ENCODE measurements around the gene SMAD2.
"Not testable (repeated sequence)": the region's sequence is repeated elsewhere in the genome, so short reads cannot be mapped to it uniquely, and the experiment has no call there.

The SMAD2 gene

DNA sequence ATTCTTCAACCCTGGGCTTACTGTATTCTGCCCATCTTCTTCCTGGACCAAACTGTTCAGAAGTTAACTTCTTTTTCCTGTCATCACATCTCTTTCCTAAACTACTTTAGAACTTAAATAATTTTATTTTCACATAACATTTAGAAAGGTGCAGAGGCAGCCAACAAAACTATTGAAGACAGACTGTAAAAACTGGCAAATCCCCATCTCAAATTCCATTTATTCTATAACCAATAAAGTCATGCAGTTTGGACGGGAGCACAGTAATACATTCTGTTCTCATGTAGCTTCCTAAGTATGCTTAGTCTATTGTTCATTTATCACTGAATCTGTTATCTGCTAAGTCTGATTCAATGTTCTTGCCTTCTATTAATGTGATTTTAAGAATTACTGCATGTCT lies 99.1 kb downstream of the SMAD2 start:
- DNase-seq = no peak

GRCh38 chr18:47830772-47831171 lies 99.7 kb downstream of the SMAD2 start:
- DNase-seq = no peak

- DNase-seq = no peak
Observed at GRCh38 chr18:47829831-47830230, 100.6 kb downstream of the SMAD2 start.

- DNase-seq = not testable (repeated sequence)
Observed at GRCh38 chr18:47828031-47828430, 102.4 kb downstream of the SMAD2 start.

DNA sequence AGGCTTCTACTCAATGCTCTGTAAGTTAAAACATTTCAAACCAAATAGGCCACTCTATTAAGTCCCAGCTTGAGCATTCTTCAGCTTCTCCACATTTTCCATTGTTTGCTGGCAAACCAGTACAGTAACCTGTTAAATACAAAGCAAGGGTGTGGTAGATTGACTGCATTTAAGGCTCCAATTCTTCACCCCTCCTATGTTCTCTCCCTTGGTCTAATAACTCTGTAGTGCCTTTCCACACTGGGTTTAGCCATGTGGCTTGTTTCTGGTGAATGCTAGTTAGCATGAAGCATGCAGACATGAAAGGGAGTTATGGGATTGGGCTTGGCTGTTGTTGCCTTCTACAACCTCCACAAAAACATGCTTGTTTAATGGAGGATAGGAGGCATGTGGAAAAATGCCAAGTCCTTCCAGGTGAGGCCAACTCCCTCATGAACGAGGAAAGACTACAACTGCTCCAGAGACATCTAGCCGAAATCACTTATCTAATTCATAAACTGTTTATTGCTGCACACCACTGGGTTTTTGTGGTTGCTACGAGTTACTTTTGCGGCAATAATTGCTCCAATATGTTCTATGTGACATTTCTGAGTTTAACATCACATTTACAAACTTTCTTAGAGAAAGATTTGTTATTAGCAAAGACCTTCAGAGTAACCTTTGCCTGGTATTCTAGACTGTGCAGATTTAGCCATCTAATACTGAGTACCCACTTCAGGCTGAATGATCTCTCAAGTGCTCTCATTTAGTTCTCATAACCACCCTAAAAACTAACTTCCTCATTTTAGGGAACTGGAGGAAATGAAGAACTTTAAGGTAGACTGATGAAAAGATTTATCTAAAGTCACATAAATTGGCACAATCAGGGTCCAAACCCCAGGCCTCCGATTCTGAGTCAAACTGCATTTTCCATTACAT lies 104.0 kb downstream of the SMAD2 start:
- no peak for DNase-seq

DNA sequence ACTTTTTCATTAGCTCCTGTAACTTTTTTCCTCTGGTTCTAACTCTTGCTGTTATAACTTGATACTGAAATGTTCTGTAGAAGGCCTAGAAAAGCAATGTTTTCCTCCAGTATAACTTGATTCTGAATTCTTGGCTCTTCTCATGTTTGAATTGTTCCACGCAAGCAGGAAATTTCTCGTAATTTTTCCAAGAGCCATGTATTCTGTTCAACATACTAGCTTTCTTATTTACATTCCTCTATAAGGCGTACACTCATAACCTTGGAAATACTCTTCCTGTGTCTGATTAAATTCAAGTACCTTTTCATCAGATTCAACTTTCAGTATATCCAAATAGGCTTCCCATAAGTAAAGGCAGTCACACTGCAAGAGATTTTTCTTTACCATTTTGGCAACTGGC lies 109.1 kb downstream of the SMAD2 start:
- no peak for DNase-seq

- no peak for DNase-seq
Observed at GRCh38 chr18:47817795-47818077, 112.7 kb downstream of the SMAD2 start.

- no peak for DNase-seq
Observed at GRCh38 chr18:47817017-47817794, 113.3 kb downstream of the SMAD2 start.

- no peak for DNase-seq
Observed at GRCh38 chr18:47815486-47816270, 114.8 kb downstream of the SMAD2 start.

- no peak for DNase-seq
Observed at GRCh38 chr18:47809420-47809819, 121.0 kb downstream of the SMAD2 start.

DNA sequence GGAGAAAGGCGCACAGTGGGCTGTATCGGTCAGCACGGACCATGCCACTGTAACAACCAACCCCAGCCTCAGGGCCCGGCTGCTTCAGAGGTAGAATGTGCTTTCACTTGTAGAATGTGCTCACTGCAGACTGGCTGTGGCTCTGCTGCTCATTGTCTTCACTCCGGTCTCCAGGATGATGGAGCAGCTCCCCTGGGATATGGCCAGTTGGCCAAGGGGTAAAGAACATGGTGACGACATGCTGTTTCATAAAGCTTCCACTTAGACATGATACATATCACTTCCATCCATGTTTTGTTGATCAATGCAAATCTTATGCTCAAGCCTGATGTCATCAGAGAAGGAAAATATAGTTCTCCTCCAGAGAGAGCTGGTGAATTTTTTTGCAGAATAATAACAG lies 127.7 kb downstream of the SMAD2 start:
- no peak for DNase-seq

DNA sequence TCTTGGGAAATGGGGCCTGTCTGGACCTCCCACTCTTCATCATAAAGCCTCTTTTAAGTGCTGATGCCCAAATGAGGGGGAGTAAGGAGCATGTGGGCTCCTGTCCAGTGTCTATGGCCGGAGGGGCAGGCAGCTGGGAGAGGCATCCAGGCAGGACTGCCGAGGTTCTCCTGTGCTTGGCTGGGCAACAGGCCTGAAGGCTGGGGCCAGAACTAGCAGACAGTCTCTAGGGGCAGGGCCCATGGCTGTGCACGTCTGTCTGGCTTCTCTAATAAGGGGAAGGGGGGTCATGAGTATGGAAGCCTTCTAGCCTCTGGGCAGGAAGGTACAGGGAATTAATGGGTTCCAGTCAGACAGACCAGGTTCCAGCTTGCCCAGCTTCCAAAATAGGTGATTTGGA lies 128.6 kb downstream of the SMAD2 start:
- DNase-seq = no peak

DNA sequence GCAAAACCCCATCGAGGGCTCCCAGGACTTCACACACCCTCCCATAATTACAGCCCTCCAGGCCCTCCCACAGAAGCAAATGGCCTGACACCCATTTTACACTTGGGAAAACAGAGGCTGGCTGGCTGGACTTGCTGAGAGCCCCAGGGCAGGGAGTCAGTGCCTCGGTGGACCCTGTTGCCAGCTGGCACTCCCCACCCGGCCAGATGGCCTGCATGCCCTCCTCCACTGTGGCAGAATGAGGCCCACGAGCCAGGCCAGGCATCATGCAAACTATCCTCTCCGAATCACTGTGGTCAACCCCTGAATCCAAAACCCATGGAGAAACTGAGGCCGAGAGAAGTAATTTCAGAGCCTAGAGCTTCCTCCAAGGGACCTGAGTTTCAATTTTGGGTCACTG lies 129.7 kb downstream of the SMAD2 start:
- no peak for DNase-seq

- DNase-seq = no peak
Observed at GRCh38 chr18:47800248-47800647, 130.2 kb downstream of the SMAD2 start.

DNA sequence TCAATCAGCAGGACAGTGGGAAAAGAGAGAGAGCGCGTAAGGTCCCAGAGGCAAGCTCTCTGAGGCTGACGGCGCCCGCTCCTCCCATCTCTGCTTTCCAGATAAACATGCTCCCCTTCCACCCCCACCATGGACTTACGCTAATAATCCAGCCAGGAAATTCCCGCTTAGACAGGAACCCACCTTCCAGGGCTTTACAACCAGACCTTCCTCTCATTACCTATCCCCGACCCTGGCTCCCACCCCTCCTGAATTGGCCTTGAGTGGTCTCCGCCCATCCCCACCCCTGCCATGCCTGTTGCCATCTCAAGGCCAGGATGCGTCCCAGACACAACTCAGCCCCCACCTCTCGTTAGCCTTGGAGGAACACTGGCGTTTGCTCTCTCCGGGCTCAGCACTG lies 131.1 kb downstream of the SMAD2 start:
- DNase-seq = no peak

DNA sequence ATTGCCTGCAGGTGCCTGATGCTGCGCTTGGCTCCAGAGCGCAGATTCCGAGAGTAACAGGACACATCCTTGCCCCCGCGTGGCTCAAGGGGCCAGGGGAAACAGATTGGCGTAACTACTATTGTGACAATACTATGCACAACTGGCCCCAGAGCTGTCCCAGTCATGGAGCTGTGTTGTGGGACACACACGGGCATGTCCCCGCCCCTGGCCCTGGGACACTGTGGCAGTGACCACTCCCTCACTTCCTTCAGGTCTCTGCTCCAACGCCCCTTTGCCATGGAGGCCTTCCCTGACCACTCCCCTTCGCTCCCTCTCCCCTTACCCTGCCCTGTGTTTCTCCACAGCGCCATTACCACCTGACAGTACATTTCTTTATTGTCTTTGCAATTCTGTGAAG lies 132.1 kb downstream of the SMAD2 start:
- DNase-seq = no peak

GRCh38 chr18:47797126-47797525 lies 133.3 kb downstream of the SMAD2 start:
- no peak for DNase-seq

GRCh38 chr18:47795434-47795814 lies 135.0 kb downstream of the SMAD2 start:
- no peak for DNase-seq

GRCh38 chr18:47794725-47795433 lies 135.6 kb downstream of the SMAD2 start:
- DNase-seq = no peak

- DNase-seq = no peak
Observed at GRCh38 chr18:47793609-47794008, 136.8 kb downstream of the SMAD2 start.

- DNase-seq = no peak
Observed at GRCh38 chr18:47791461-47791985, 138.9 kb downstream of the SMAD2 start.

DNA sequence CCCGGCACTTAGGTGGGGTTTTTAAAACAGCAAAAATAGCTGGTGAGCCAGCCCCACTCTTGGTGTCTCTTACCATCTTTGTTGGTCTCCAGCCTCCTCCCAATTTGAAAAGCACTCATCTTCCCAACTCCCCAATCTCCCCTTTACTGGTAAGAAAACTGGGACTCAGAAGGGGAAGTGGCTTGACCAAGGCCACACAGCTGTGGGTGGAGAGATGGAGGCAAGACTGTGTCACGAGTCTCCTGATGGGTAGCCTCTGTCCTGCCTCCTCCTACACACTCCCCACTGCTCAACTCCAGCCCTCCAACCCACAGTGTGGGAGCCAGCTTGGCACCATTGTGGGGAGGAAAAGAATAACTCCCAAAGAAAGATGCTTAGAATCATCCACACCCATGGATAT lies 140.4 kb downstream of the SMAD2 start:
- no peak for DNase-seq

- no peak for DNase-seq
Observed at GRCh38 chr18:47788621-47789020, 141.8 kb downstream of the SMAD2 start.

All from NCI-H1092 (cell line).